ENCODE results near the gene GCC1.

Gene GCC1

GRCh38 chr7:127536741-127537140, 48.7 kb downstream of the GCC1 start:
- DNase-seq (ENCODE audit: low spot score), result no peak

DNA sequence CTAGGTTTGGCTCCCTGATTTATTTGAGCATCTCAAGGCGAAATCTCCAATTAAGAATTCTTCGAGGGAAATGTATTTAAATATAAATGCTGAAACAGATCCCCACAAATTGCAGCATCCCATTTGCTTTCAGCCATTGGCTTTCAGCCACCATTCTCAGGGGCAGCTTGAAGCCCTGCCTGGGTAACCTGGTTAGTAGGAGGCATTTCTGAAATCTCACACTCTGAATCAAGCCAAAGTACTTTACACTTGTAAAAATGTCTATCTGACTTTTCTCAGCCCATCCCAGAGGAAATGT, 49.1 kb downstream of the GCC1 start:
- DNase-seq (ENCODE audit: low spot score), result no peak

DNA sequence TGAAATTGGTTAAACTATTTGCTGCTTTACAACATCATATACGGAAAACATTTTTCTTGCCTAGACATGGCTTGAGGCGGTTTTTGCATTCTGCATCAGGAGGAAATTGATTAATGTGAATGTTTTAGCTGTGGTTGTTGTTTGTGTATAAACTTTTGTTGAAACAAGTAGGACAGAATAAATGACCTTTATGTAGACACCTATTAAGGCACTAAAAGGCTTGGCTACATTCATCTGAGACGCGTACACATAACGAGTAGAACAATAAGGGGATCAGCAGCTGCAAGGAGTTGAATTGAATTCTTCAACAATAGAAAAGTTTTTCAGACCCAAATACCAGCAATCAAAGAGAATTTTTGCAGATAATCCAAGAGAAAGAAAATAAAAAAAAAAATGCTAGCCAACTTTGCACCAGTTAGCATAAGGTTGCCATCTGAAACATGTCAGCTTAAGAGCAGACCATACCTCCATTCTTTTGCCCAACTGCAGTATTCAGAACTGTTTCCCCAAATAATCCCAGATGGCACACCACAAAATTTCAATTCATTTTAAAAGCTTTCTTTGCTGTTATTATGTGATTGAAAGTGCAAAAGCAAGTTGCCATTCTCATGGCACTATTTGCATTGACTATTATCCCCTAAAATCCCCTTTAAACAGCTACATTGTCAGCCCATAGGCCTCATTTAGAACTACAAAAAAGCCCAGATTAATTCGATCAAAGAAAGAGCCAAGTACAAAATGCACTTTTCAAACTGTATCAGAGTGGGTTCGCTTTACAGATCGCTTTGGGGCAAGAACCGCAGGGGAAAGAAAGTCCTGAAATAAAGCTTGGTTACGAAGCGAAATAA, 49.6 kb downstream of the GCC1 start:
- no peak for DNase-seq (ENCODE audit: low spot score)

GRCh38 chr7:127534636-127535035, 50.8 kb downstream of the GCC1 start:
- DNase-seq (ENCODE audit: low spot score), result no peak

DNA sequence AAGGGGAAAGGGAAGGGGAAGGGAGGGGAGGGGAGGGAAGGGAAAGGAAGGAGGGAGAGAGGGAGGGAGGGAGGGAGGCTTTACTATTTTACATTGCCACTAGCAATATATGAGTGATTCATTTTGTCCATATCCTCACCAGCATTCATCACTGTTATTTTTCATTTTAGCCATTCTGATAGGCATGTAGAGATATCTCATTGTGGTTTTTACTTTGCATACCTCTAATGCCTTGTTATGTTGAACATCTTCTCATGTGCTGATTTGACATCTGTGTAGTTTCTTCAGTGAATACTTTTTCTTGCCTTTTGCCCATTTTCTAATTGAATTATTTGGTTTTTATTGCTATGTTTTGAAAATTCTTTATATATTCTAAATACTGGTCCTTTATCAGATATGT, 52.7 kb downstream of the GCC1 start:
- no peak for DNase-seq (ENCODE audit: low spot score)

DNA sequence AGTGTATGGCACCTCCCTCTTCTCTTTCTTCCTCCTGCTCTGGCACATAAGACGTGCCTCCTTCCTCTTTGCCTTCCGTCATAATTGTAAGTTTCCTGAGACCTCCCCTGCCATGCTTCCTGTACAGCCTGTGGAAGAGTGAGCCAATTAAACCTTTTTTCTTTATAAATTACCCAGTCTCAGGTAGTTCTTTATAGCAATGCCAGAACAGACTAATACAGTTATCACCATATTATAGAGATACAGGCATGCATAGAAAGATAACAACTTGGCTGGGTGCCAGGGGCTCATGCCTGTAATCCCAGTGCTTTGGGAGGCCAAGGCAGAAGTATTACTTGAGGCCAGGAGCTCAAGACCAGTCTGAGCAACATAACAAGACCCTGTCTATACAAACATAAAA, 53.2 kb downstream of the GCC1 start:
- DNase-seq (ENCODE audit: low spot score), result no peak
